IPS DF 6.9 (cell line): Measurements from ENCODE around the gene NKD1.

Experiments
- DNase-seq: peaks from one replicate; pipeline ENCODE4 v3.0.0-alpha.2; 2013; ENCODE audit warnings: low read depth, low spot score
- H3K27ac ChIP-seq: one replicate; pipeline ENCODE4 v1.5.1; 2013; ENCODE audit warnings: low read length, control low read depth
- H3K27me3 ChIP-seq: 2 replicates; pipeline ENCODE4 v1.6.1; 2013; ENCODE audit warnings: mild to moderate bottlenecking, low read length; ENCODE audit not compliant: control insufficient read depth, insufficient read depth
- H3K36me3 ChIP-seq: 2 replicates; pipeline ENCODE4 v1.6.1; 2013; ENCODE audit warnings: low read length; ENCODE audit not compliant: control insufficient read depth, insufficient read depth
- H3K4me1 ChIP-seq: 2 replicates; pipeline ENCODE4 v1.6.1; 2013; ENCODE audit warnings: low read length; ENCODE audit not compliant: control insufficient read depth, insufficient read depth
- H3K4me3 ChIP-seq: 2 replicates; pipeline ENCODE4 v1.5.1; 2013; ENCODE audit warnings: mild to moderate bottlenecking, low read length
- H3K9me3 ChIP-seq: 2 replicates; pipeline ENCODE4 v1.6.1; 2013; ENCODE audit warnings: low read length, inconsistent platforms; ENCODE audit not compliant: control insufficient read depth, insufficient read depth
- WGBS: extraction: QIAGEN DNeasy Blood & Tissue Kit; methylation state at CpG from one replicate; pipeline ENCODE4 v1.1.7; 2013; ENCODE audit warnings: mixed read lengths, missing lambda C conversion rate; ENCODE audit not compliant: insufficient read length, insufficient coverage; 5-methylcytosine and 5-hydroxymethylcytosine counted together

The NKD1 gene

GRCh38 chr16:50613281-50613963, 65.2 kb downstream of the NKD1 start:
- no peaks in the 10 kb centered on the region for H3K36me3 ChIP-seq
- H3K27ac ChIP-seq = no peak overlapping the region
- DNase-seq = no peak
- H3K27me3 ChIP-seq = no peaks in the 10 kb centered on the region
- no peak overlapping the region for H3K4me3 ChIP-seq
- H3K4me1 ChIP-seq = peaks cover 6% of the 10 kb centered on the region
- no peaks in the 10 kb centered on the region for H3K9me3 ChIP-seq
- WGBS = no CpG with 5 or more reads among the region's 20 CpGs

DNA sequence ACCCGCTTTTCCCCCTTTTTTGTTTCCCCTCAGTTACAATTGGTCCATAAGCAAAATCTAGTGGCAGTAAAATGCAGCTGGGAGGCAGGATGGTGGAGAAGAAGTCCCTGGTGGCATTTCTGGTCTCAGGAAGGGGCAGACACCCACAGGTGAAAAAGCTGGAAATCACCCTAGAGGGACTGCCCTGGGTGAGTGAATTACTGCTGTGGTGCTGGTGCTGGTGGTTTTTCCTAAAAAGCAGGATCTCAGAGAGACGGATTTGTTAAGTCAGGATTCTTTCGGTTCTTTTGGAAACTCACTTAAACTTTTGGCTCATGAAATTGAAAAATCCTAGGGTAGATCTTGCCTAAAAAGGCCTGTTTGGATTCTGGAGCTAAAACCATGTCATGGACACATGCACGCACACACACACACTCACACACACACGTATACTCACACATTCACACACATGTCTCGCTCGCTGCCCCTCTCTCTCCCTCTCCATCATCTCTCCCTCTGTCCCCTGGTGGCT, 65.8 kb downstream of the NKD1 start:
- WGBS = 100% methylated on average over 3 of the region's 7 CpGs
- peaks cover 6% of the 10 kb centered on the region for H3K4me1 ChIP-seq
- H3K4me3 ChIP-seq = no peak overlapping the region
- H3K27me3 ChIP-seq = no peaks in the 10 kb centered on the region
- DNase-seq = no peak
- H3K36me3 ChIP-seq = no peaks in the 10 kb centered on the region
- H3K9me3 ChIP-seq = no peaks in the 10 kb centered on the region
- no peak overlapping the region for H3K27ac ChIP-seq

- H3K27me3 ChIP-seq = no peaks in the 10 kb centered on the region
- H3K36me3 ChIP-seq = no peaks in the 10 kb centered on the region
- no peak for DNase-seq
- no CpG with 5 or more reads among the region's 7 CpGs for WGBS
- no peak overlapping the region for H3K4me3 ChIP-seq
- H3K4me1 ChIP-seq = peaks cover 5% of the 10 kb centered on the region
- H3K9me3 ChIP-seq = no peaks in the 10 kb centered on the region
- no peak overlapping the region for H3K27ac ChIP-seq
Observed at GRCh38 chr16:50614955-50615724, 66.9 kb downstream of the NKD1 start.

- DNase-seq = no peak
- Histone ChIP-seq H3K27me3 (no peaks in the 10 kb centered on the region), H3K27ac (no peak overlapping the region), H3K4me1 (peaks cover 3% of the 10 kb centered on the region; the same call in 1 of the 2 replicates), H3K36me3 (no peaks in the 10 kb centered on the region), H3K9me3 (no peaks in the 10 kb centered on the region), H3K4me3 (no peak overlapping the region)
- no CpG with 5 or more reads among the region's 5 CpGs for WGBS
Observed at GRCh38 chr16:50615891-50616290, 67.7 kb downstream of the NKD1 start.

DNA sequence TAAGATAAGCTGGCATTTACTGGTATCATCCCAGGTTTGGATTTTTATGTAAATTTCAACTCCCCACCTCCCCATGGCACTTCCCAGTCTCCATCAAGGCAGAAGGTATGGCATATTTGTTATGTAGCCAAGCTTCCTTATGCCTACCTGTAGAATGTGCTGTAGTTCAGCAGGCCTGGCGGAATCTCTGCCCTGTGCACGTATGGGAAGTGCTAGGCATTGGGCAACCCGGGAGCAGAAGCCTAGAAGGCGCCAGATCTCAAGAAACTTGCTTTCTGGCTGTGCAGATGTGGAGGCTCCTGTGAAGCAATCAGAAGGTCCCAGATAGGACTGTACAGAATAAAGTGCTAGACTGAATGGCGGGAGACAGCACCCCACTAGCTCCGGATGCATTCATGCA, 68.2 kb downstream of the NKD1 start:
- no peaks in the 10 kb centered on the region for H3K27me3 ChIP-seq
- H3K4me1 ChIP-seq = no peaks in the 10 kb centered on the region; the same call in 1 of the 2 replicates
- H3K9me3 ChIP-seq = no peaks in the 10 kb centered on the region
- no peak overlapping the region for H3K27ac ChIP-seq
- no peaks in the 10 kb centered on the region for H3K36me3 ChIP-seq
- DNase-seq = no peak
- no CpG with 5 or more reads among the region's 6 CpGs for WGBS
- no peak overlapping the region for H3K4me3 ChIP-seq

GRCh38 chr16:50616883-50617645, 68.9 kb downstream of the NKD1 start:
- DNase-seq = no peak
- H3K27ac ChIP-seq = no peak overlapping the region
- no peaks in the 10 kb centered on the region for H3K9me3 ChIP-seq
- H3K27me3 ChIP-seq = no peaks in the 10 kb centered on the region
- no CpG with 5 or more reads among the region's 11 CpGs for WGBS
- no peaks in the 10 kb centered on the region; the same call in 1 of the 2 replicates for H3K4me1 ChIP-seq
- no peaks in the 10 kb centered on the region for H3K36me3 ChIP-seq
- H3K4me3 ChIP-seq = no peak overlapping the region

DNA sequence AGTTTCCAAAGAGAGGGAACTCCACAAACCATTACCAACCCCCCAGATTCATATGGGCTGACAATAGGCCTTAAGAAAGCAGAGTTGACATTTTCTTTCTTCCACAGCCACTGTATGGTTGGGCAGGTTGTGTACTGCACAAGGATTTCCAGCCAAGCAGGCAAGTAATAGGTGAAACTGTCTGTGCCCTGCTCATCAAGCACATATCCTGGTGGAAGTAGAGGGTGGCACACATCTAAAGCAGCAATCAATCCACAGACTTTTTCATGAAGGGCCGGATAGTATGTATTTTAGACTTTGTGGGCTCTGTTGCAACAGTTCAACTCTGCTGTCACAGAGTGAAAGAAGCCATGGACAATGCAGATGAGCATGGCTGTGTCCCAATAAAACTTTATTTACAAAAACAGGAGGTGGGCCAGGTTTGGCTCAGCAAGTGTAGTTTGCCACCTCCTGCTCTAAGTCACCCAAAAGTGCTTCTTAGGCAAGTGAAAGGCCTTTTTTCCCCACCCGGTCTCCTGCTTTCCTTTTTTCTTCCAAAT, 69.5 kb downstream of the NKD1 start:
- WGBS = no CpG with 5 or more reads among the region's 2 CpGs
- H3K27me3 ChIP-seq = no peaks in the 10 kb centered on the region

DNA sequence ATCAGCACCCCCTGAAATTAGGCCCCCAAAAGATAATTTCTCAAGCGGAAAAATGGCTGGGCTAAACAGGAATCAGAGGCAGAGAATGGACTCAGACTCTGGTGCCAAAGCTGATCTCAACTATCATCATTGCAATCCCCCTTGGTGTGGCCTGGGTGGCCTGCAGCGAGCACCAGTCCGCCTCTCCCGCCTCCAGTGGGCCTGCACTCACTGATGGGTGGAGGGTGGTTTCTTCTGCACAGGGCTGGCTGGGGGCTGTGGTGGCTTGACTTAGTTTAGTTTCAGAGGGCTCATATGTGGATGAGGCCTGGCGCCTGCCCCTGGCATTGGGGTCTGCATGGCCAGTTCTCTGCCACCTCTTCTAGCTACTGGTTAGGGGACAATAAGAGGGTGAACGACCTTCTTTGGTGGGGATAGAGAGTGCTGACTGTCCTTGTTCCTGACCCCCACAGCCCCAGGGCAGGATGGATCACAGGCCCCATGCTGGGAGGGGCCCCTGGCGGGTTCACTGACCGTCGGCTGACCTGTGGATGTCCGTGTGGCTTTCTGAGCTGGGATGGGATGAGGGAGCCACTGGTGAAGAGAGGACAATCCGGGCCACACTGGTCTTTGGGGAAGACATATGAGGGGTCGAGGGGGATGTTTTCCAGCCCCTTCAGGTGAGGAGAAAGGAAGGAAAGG, 70.2 kb downstream of the NKD1 start:
- Histone ChIP-seq H3K27ac (no peak overlapping the region), H3K4me3 (no peak overlapping the region), H3K36me3 (no peaks in the 10 kb centered on the region), H3K4me1 (no peaks in the 10 kb centered on the region; the same call in 1 of the 2 replicates), H3K9me3 (no peaks in the 10 kb centered on the region), H3K27me3 (no peaks in the 10 kb centered on the region)
- DNase-seq = no peak
- WGBS = no CpG with 5 or more reads among the region's 12 CpGs

More for the DNA sequence above, 69.5 kb downstream of the NKD1 start:
- H3K27ac ChIP-seq = no peak overlapping the region
- no peak overlapping the region for H3K4me3 ChIP-seq
- no peaks in the 10 kb centered on the region for H3K36me3 ChIP-seq
- H3K9me3 ChIP-seq = no peaks in the 10 kb centered on the region
- H3K4me1 ChIP-seq = no peaks in the 10 kb centered on the region; the same call in 1 of the 2 replicates
- no peak for DNase-seq

DNA sequence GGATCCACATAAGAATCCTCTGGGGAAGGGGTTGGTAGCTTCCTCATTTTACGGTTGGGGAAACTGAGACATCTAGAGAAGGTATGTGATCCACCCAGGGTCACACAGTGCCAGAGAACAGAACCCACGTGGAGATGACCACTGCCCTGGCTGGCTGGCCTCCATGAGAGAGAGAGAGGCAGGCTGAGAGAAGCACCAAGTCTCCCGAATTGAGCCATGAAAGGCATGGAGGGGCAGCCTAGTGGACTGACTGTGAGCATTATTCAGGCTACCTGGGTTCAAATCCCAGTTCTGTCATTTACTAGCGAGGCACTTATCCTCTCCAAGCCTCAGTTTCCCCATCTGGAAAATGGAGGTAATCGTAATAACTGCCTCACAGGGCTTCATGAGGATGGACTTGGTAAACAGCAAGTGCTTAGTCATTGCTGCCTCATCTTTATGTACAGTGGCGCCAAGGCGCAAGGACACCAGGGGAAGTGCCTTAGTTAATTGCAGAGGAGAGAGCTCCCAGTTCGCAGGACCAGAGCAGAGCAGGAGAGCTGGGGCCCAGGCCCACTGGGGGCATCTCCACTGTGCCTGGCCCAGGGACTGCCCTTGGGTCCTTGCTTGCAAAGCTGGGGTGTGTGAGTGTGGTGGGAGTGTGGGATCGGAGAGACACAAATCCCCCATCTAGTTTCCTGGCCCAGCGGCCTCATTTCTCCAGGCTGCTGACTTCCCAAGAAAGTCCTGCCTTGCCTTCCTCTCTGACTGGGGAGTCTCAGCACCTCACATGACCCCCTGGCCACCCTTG, 71.7 kb downstream of the NKD1 start:
- no peaks in the 10 kb centered on the region for H3K36me3 ChIP-seq
- no peaks in the 10 kb centered on the region; the same call in 1 of the 2 replicates for H3K4me1 ChIP-seq
- no peaks in the 10 kb centered on the region for H3K27me3 ChIP-seq
- H3K27ac ChIP-seq = no peak overlapping the region
- WGBS = no CpG with 5 or more reads among the region's 10 CpGs
- H3K4me3 ChIP-seq = no peak overlapping the region
- no peaks in the 10 kb centered on the region for H3K9me3 ChIP-seq
- DNase-seq = no peak
